NT2/D1 (cell line): ENCODE data around the gene RNASE1.

Experiments
- YY1 ChIP-seq: IDR thresholded peaks from 2 replicates; pipeline ENCODE4 v1.6.1; 2011; ENCODE audit not compliant: insufficient read length, insufficient read depth
- ZNF274 ChIP-seq: IDR thresholded peaks from 2 replicates; pipeline ENCODE4 v1.6.1; 2011; ENCODE audit warnings: mild to moderate bottlenecking, low read depth, low read length

DNA sequence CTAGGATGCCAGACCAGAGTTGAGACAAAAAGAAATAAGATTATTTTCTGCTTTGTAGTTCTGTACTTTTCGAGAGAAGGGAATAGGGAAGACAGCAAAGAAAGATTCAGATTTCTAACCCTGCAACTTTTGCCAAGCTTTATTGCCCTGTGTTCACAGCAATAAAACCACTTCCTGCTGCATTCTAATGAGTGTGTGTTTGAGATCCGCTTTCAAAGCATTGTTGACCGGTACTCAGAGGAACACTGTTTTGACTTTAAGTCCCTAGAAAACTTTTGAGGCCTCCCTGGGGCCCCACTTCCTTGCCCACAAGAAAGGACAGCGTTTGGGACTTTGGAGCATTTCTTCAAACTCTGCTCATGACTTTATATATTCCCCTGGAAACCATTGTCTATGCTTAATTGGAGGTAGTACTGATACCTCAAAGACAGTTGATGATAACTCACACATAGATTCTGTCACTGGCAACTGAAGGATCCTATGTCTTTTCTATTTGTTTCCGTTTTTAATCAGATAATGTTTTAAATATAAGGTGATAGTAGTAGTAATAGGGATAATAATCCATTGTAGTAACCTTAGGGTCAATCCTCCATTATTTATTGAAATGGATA, 20.3 kb downstream of the RNASE1 start:
- TF ChIP-seq YY1 (no peak), ZNF274 (no peak)
